A549 (cell line): ENCODE data around the gene RFK. TPM values are rescaled to one million over a fixed set of nuclear protein-coding genes. Genes with fewer than 3 reads are reported as not detected.

Source experiments
- ATAC-seq, 2 experiments: fragments of 200-7000 bp in 1 of 2; fragments of >200 bp in 1 of 2; cut with Nextera tagmentation in 1 of 2; cut with Tn5 transposase in 1 of 2; 3 replicates each; pipeline versions ENCODE4 v1.8.0 to v1.9.1; 2018 to 2020; ENCODE audit warnings: mild to moderate bottlenecking in 1 of 2, moderate library complexity in 1 of 2
- CTCF ChIA-PET: fragments of 300-600 bp; sonication (Branson Sonifier 250); formaldehyde crosslinking; extraction: SDS; loops from one replicate; lab custom pipeline; 2021; ENCODE audit warnings: antibody characterized with exemption, inconsistent platforms; lab: Yijun Ruan, JAX
- POLR2A ChIA-PET: fragments of 350-600 bp; formaldehyde crosslinking; extraction: SDS; loops from one replicate; lab custom pipeline; 2021; ENCODE audit warnings: antibody characterized with exemption, inconsistent platforms; lab: Yijun Ruan, JAX
- DNase-seq, 2 experiments: peaks; one replicate each; pipeline versions ENCODE4 v3.0.0 to v3.0.0-alpha.2; 2011 to 2016; ENCODE audit warnings: low read depth in 1 of 2, low spot score in 1 of 2
- FAIRE-seq: peaks from 2 replicates; lab custom pipeline; 2011; peaks lifted over from hg19 to GRCh38; lab: Jason Lieb, UNC
- H3K27ac ChIP-seq, 2 experiments: fragments of >200 bp; sonication (Bioruptor Twin); formaldehyde crosslinking; 3 replicates each; pipeline ENCODE4 v1.5.1; 2016 to 2017
- H3K4me1 ChIP-seq: fragments of >200 bp; sonication (Bioruptor Twin); formaldehyde crosslinking; 3 replicates; pipeline ENCODE4 v1.6.1; 2016
- H3K4me2 ChIP-seq: fragments of >200 bp; sonication (Bioruptor Twin); formaldehyde crosslinking; 3 replicates; pipeline ENCODE4 v1.6.1; 2016
- H3K4me3 ChIP-seq: fragments of >200 bp; sonication (Bioruptor Twin); formaldehyde crosslinking; 3 replicates; pipeline ENCODE4 v1.5.1; 2016
- H3K9me3 ChIP-seq: fragments of >200 bp; sonication (Bioruptor Twin); formaldehyde crosslinking; 3 replicates; pipeline ENCODE4 v1.6.1; 2016
- CBX8 ChIP-seq: fragments of 200-600 bp; sonication (generic); IDR thresholded peaks from 2 replicates; pipeline ENCODE4 v1.6.1; 2016
- CEBPB ChIP-seq, 2 experiments: fragments of >200 bp in 1 of 2; sonication (Bioruptor Twin) in 1 of 2; formaldehyde crosslinking in 1 of 2; IDR thresholded peaks; 2 replicates each; pipeline ENCODE4 v1.6.1; 2012 to 2016
- CHD2 ChIP-seq: fragments of 150-350 bp; IDR thresholded peaks from 2 replicates; pipeline ENCODE4 v1.6.1; 2014; ENCODE audit warnings: low read length; ENCODE audit not compliant: partially characterized antibody
- EP300 ChIP-seq, 2 experiments: fragments of >200 bp; sonication (Bioruptor Twin); formaldehyde crosslinking; IDR thresholded peaks; 2 replicates in 1 of 2; 3 replicates in 1 of 2; pipeline ENCODE4 v1.6.1; 2016 to 2017
- ESRRA ChIP-seq: fragments of 150-350 bp; IDR thresholded peaks from 2 replicates; pipeline ENCODE4 v1.6.1; 2014; ENCODE audit warnings: mild to moderate bottlenecking, low read length, borderline replicate concordance
- FOSB ChIP-seq: fragments of 250-450 bp; sonication (Bioruptor Pico); IDR thresholded peaks from 2 replicates; pipeline ENCODE4 v1.5.0; 2020; ENCODE audit warnings: mild to moderate bottlenecking, moderate library complexity
- FOXS1 ChIP-seq: fragments of 250-450 bp; sonication (Bioruptor Pico); IDR thresholded peaks from 2 replicates; pipeline ENCODE4 v1.5.0; 2020; ENCODE audit warnings: mild to moderate bottlenecking, moderate library complexity
- GATA3 ChIP-seq: IDR thresholded peaks from 2 replicates; pipeline ENCODE4 v1.6.1; 2012; ENCODE audit warnings: borderline replicate concordance
- HOXA7 ChIP-seq: fragments of 250-450 bp; sonication (Bioruptor Pico); IDR thresholded peaks from 2 replicates; pipeline ENCODE4 v1.5.0; 2020; ENCODE audit warnings: mild to moderate bottlenecking, moderate library complexity
- HOXB5 ChIP-seq: fragments of 250-450 bp; sonication (Bioruptor Pico); IDR thresholded peaks from 2 replicates; pipeline ENCODE4 v1.5.0; 2020; ENCODE audit warnings: mild to moderate bottlenecking, moderate library complexity
- JUNB ChIP-seq: fragments of >200 bp; sonication (Bioruptor Twin); formaldehyde crosslinking; IDR thresholded peaks from 2 replicates; pipeline ENCODE4 v1.6.1; 2016
- MAFK ChIP-seq: fragments of 450-650 bp; IDR thresholded peaks from 2 replicates; pipeline ENCODE4 v1.6.1; 2014; ENCODE audit not compliant: partially characterized antibody
- MAZ ChIP-seq: fragments of 150-350 bp; IDR thresholded peaks from 2 replicates; pipeline ENCODE4 v1.6.1; 2014; ENCODE audit warnings: antibody characterized with exemption, low read depth, low read length, borderline replicate concordance
- NPAS2 ChIP-seq: fragments of 250-450 bp; sonication (Bioruptor Pico); IDR thresholded peaks from 2 replicates; pipeline ENCODE4 v1.8.0; 2022; ENCODE audit warnings: mild to moderate bottlenecking, moderate library complexity, borderline replicate concordance
- NR3C1 ChIP-seq: fragments of >200 bp; sonication (Bioruptor Twin); formaldehyde crosslinking; IDR thresholded peaks from 3 replicates; pipeline ENCODE4 v1.6.1; 2017
- POLR2A ChIP-seq: IDR thresholded peaks from 2 replicates; pipeline ENCODE4 v1.6.1; 2012; ENCODE audit warnings: mild to moderate bottlenecking, low read length
- RAD21 ChIP-seq, 2 experiments: fragments of >200 bp in 1 of 2; sonication (Bioruptor Twin) in 1 of 2; formaldehyde crosslinking in 1 of 2; IDR thresholded peaks in 1 of 2; conservative IDR thresholded peaks in 1 of 2; 2 replicates in 1 of 2; 3 replicates in 1 of 2; pipeline ENCODE4 v1.6.1; 2012 to 2018; ENCODE audit warnings: inconsistent platforms in 1 of 2
- RARB ChIP-seq: fragments of 250-450 bp; sonication (Bioruptor Pico); IDR thresholded peaks from 2 replicates; pipeline ENCODE4 v1.8.0; 2021; ENCODE audit warnings: mild to moderate bottlenecking, moderate library complexity
- RCOR1 ChIP-seq: fragments of 150-350 bp; IDR thresholded peaks from 2 replicates; pipeline ENCODE4 v1.6.1; 2014; ENCODE audit warnings: antibody characterized with exemption, low read length, low read depth
- RFX5 ChIP-seq: fragments of 450-650 bp; IDR thresholded peaks from 2 replicates; pipeline ENCODE4 v1.7.1; 2014; ENCODE audit warnings: antibody characterized with exemption, mild to moderate bottlenecking, moderate library complexity
- SREBF2 ChIP-seq: fragments of 450-650 bp; IDR thresholded peaks from 2 replicates; pipeline ENCODE4 v1.6.1; 2014; ENCODE audit warnings: mild to moderate bottlenecking, moderate library complexity
- ZNF302 ChIP-seq: fragments of 250-450 bp; sonication (Bioruptor Pico); IDR thresholded peaks from 2 replicates; pipeline ENCODE4 v1.9.0; 2021; ENCODE audit warnings: inconsistent platforms, mild to moderate bottlenecking, moderate library complexity
- WGBS: methylation state at CpG from one replicate; pipeline ENCODE4 v1.1.6; 2017; ENCODE audit errors: missing lambda C conversion rate; 5-methylcytosine and 5-hydroxymethylcytosine counted together
- polyA plus RNA-seq, 4 experiments: library from polyadenylated mRNA; depleted of rRNA in 3 of 4; stranded (reverse); fragments of >200 nt; fragmentation: RNase III in 1 of 4; extraction: RNeasy Plus Mini Kit Qiagen cat#74134 plus additional on column Dnase treatment in 1 of 4; gene quantifications; 2 replicates in 3 of 4; 3 replicates in 1 of 4; pipeline ENCODE4 v1.2.3, GENCODE V29; 2011 to 2017
- TF ChIP-seq, protein P1 (sequence below): fragments of 250-450 bp; sonication (Bioruptor Pico); IDR thresholded peaks from 2 replicates; pipeline ENCODE4 v1.5.0; 2020; ENCODE audit warnings: low read depth, mild to moderate bottlenecking, moderate library complexity
- TF ChIP-seq, protein P2 (sequence below): IDR thresholded peaks from 2 replicates; pipeline ENCODE4 v1.6.1; 2012; ENCODE audit warnings: low read depth, borderline replicate concordance
- TF ChIP-seq, protein P3 (sequence below): fragments of >200 bp; sonication (Bioruptor Twin); formaldehyde crosslinking; IDR thresholded peaks from 2 replicates; pipeline ENCODE4 v1.6.1; 2016
- TF ChIP-seq, protein P4 (sequence below): fragments of 150-350 bp; IDR thresholded peaks from 2 replicates; pipeline ENCODE4 v1.6.1; 2014; ENCODE audit warnings: low read depth, mild to moderate bottlenecking, low read length
- TF ChIP-seq, protein P5 (sequence below): fragments of 200-600 bp; sonication (generic); IDR thresholded peaks from 2 replicates; pipeline ENCODE4 v1.6.1; 2016; ENCODE audit warnings: antibody characterized with exemption, mild to moderate bottlenecking, moderate library complexity

The RFK gene
- polyA plus RNA-seq, 2 of the 4 experiments (the other 2 are of a cell fraction), result 50.5 to 184 TPM

DNA sequence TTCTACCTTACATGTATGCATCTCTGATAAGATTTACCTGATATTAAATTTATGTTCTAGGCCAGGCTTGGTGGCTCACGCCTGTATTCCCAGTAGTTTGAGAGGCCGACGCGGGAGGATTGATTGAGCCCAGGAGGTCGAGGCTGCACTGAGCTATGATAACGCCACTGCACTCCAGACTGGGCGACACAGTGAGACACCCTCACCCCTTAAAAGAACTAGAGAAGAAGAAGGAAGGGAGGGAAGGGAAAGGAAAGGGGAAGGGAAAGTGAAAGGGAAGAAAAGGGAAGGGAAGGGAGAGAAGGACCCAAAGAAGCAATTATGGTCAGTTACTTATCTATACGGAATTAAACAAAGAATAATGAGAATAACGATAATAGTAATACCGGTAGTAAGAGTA, 1.2 kb upstream of the RFK start:
- ChIA-PET POLR2A (interaction anchor here (0.6 to 3.5 kb wide), 9 partner anchors 11 to 503 kb away, joined by 3 to 102 read pairs (median 7); no protein-coding TSS in a partner anchor), CTCF (interaction anchor here (0.8 to 3.6 kb wide), 7 partner anchors 11 to 309 kb away, joined by 3 to 26 read pairs (median 6); partner anchors contain the start of gene GCNT1)
- WGBS, result 88% methylated on average over 10 of the region's 10 CpGs
- Histone ChIP-seq H3K9me3 (no peaks in the 10 kb centered on the region), H3K4me2 (peak overlapping the region; percentile 78), H3K27ac (peak overlapping the region; percentile 98), H3K4me3 (peak overlapping the region; percentile 87), H3K4me1 (peaks cover 22% of the 10 kb centered on the region)
- FAIRE-seq (no peak), ATAC-seq (no peak), DNase-seq (no peak)
- no peak for TF ChIP-seq CHD2
- no peak for TF ChIP-seq HOXA7
- TF ChIP-seq SREBF2, result no peak
- TF ChIP-seq MAFK, result no peak
- no peak for TF ChIP-seq FOSB (CRISPR knock-in tag)
- TF ChIP-seq, protein P1, sequence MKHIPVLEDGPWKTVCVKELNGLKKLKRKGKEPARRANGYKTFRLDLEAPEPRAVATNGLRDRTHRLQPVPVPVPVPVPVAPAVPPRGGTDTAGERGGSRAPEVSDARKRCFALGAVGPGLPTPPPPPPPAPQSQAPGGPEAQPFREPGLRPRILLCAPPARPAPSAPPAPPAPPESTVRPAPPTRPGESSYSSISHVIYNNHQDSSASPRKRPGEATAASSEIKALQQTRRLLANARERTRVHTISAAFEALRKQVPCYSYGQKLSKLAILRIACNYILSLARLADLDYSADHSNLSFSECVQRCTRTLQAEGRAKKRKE (CRISPR knock-in tag), result no peak

DNA sequence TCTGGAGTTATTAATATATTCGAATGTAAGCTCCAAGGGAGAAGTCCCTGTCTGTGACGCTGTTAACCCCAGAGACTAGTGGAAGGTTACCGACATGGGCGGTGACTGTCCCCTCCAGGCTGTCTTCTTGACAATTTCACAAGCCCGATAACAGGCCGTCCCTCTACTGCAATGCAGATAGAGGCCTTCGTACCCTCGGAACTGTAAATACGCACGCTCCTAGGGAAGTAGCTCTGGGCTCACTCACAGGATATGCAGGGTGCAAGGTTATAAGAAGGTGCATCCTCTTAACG, 680 bp upstream of the RFK start:
- DNase-seq, result peak; percentile 74 to 85
- 4% methylated on average over 11 of the region's 11 CpGs for WGBS
- H3K9me3 ChIP-seq, result no peaks in the 10 kb centered on the region
- peak overlapping the region; percentile 87 for H3K4me3 ChIP-seq
- POLR2A ChIA-PET, result interaction anchor here (0.6 to 3.5 kb wide), 12 partner anchors 10 to 738 kb away, joined by 3 to 102 read pairs (median 6); partner anchors contain the start of gene PCSK5
- H3K4me2 ChIP-seq, result peak overlapping the region; percentile 78
- CTCF ChIA-PET, result interaction anchor here (0.5 to 4.8 kb wide), 13 partner anchors 8 to 312 kb away, joined by 3 to 53 read pairs (median 6); partner anchors contain the start of gene GCNT1
- TF ChIP-seq, protein P2, sequence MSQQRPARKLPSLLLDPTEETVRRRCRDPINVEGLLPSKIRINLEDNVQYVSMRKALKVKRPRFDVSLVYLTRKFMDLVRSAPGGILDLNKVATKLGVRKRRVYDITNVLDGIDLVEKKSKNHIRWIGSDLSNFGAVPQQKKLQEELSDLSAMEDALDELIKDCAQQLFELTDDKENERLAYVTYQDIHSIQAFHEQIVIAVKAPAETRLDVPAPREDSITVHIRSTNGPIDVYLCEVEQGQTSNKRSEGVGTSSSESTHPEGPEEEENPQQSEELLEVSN, result no peak
- no peak for TF ChIP-seq FOXS1 (CRISPR knock-in tag)
- no peak for TF ChIP-seq EP300 (IDR thresholded peaks at IDR 0.05)
- TF ChIP-seq CEBPB (IDR thresholded peaks at IDR 0.05), result 0 out of 4 replicates have a peak, but pooled peaks of 1 of the 2 experiments have one; percentile 23
- no peak for TF ChIP-seq ESRRA
- no peak for TF ChIP-seq RCOR1
- no peak for TF ChIP-seq NPAS2 (CRISPR knock-in tag)
- no peak for TF ChIP-seq NR3C1
- TF ChIP-seq, protein P3, sequence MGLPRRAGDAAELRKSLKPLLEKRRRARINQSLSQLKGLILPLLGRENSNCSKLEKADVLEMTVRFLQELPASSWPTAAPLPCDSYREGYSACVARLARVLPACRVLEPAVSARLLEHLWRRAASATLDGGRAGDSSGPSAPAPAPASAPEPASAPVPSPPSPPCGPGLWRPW, result no peak
- peak; percentile 33 for TF ChIP-seq POLR2A
- no peak for TF ChIP-seq GATA3
- TF ChIP-seq RARB, result no peak
- TF ChIP-seq JUNB, result no peak
- TF ChIP-seq RAD21 (conservative IDR thresholded peaks at IDR 0.05 in 1 of 2, IDR thresholded peaks at IDR 0.05 in 1 of 2), result no peak
- no peak for TF ChIP-seq MAZ
- FAIRE-seq, result no peak
- peak overlapping the region; percentile 98 for H3K27ac ChIP-seq
- H3K4me1 ChIP-seq, result peaks cover 25% of the 10 kb centered on the region
- ATAC-seq, result peak; percentile 75 to 79

DNA sequence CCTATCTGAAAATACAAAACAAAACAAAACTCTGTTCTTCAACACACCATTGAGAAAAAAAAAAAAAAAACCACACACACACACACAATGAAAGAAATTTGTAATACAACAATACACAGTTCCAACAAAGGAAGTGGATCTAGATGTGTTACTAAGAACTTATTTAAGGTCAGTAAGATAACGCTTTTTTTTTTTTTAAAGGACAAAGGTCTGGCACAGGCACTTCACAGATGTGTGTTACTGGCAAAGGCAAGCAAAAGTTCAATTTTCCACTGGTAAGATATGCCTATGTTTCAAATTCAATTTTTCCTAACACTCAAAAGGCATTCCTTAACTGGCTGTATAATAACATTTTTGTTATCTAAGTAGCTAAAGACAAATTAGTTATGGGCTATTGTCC, 3.6 kb downstream of the RFK start:
- Histone ChIP-seq H3K4me2 (peak overlapping the region; percentile 77), H3K4me3 (no peak overlapping the region), H3K9me3 (no peaks in the 10 kb centered on the region), H3K27ac (0 out of 6 replicates have a peak overlapping the region, but pooled peaks of 1 of the 2 experiments have one; percentile 4), H3K4me1 (peaks cover 39% of the 10 kb centered on the region)
- POLR2A ChIA-PET, result interaction anchor here (1.1 kb wide), 1 partner anchor 19 kb away, joined by 3 read pairs; no protein-coding TSS in a partner anchor
- WGBS, result 40% methylated on average over 1 of the region's 1 CpG
- FAIRE-seq, result no peak
- DNase-seq, result no peak
- ATAC-seq, result no peak
- CTCF ChIA-PET, result interaction anchor here (1.2 to 4.8 kb wide), 2 partner anchors 11 to 16 kb away, joined by 4 to 53 read pairs; no protein-coding TSS in a partner anchor
- TF ChIP-seq ZNF302 (CRISPR knock-in tag) (no peak), CBX8 (no peak), HOXB5 (CRISPR knock-in tag) (no peak), RFX5 (no peak), FOSB (CRISPR knock-in tag) (no peak)
- TF ChIP-seq, protein P1 (CRISPR knock-in tag), result no peak
- TF ChIP-seq, protein P4, sequence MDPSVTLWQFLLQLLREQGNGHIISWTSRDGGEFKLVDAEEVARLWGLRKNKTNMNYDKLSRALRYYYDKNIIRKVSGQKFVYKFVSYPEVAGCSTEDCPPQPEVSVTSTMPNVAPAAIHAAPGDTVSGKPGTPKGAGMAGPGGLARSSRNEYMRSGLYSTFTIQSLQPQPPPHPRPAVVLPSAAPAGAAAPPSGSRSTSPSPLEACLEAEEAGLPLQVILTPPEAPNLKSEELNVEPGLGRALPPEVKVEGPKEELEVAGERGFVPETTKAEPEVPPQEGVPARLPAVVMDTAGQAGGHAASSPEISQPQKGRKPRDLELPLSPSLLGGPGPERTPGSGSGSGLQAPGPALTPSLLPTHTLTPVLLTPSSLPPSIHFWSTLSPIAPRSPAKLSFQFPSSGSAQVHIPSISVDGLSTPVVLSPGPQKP, result no peak
- TF ChIP-seq, protein P5, sequence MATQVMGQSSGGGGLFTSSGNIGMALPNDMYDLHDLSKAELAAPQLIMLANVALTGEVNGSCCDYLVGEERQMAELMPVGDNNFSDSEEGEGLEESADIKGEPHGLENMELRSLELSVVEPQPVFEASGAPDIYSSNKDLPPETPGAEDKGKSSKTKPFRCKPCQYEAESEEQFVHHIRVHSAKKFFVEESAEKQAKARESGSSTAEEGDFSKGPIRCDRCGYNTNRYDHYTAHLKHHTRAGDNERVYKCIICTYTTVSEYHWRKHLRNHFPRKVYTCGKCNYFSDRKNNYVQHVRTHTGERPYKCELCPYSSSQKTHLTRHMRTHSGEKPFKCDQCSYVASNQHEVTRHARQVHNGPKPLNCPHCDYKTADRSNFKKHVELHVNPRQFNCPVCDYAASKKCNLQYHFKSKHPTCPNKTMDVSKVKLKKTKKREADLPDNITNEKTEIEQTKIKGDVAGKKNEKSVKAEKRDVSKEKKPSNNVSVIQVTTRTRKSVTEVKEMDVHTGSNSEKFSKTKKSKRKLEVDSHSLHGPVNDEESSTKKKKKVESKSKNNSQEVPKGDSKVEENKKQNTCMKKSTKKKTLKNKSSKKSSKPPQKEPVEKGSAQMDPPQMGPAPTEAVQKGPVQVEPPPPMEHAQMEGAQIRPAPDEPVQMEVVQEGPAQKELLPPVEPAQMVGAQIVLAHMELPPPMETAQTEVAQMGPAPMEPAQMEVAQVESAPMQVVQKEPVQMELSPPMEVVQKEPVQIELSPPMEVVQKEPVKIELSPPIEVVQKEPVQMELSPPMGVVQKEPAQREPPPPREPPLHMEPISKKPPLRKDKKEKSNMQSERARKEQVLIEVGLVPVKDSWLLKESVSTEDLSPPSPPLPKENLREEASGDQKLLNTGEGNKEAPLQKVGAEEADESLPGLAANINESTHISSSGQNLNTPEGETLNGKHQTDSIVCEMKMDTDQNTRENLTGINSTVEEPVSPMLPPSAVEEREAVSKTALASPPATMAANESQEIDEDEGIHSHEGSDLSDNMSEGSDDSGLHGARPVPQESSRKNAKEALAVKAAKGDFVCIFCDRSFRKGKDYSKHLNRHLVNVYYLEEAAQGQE, result no peak
